Panc1 (cell line): ENCODE data around the gene ATP11B. TPM values are rescaled to one million over a fixed set of nuclear protein-coding genes. Genes with fewer than 3 reads are reported as not detected.

Source experiments
- ATAC-seq: fragments of 200-7000 bp; cut with Tn5 transposase; 2 replicates; pipeline ENCODE4 v1.9.1; 2020; ENCODE audit warnings: mild to moderate bottlenecking, moderate library complexity
- BruUV-seq: library from RNA; stranded (reverse); fragments of 400-500 nt; replicated peaks from 2 replicates; lab custom pipeline; 2021; lab: Mats Ljungman, UMichigan
- CTCF ChIA-PET: fragments of 300-600 bp; sonication (Branson Sonifier 250); formaldehyde crosslinking; loops from one replicate; lab custom pipeline; 2022; ENCODE audit warnings: antibody characterized with exemption; lab: Charles Lee
- POLR2A ChIA-PET: fragments of 300-600 bp; sonication (Branson Sonifier 250); formaldehyde crosslinking; loops from one replicate; lab custom pipeline; 2022; ENCODE audit warnings: antibody characterized with exemption; lab: Charles Lee
- DNase-seq: peaks from one replicate; pipeline ENCODE4 v3.0.0-alpha.2; 2010; ENCODE audit warnings: low read depth, low spot score
- H3K27ac ChIP-seq: 2 replicates; pipeline ENCODE4 v1.5.1; 2011; ENCODE audit warnings: mild to moderate bottlenecking, low read length, inconsistent platforms
- H3K27me3 ChIP-seq: fragments of 200-500 bp; sonication (Bioruptor generic); 2 replicates; pipeline ENCODE4 v1.6.0; 2014; ENCODE audit warnings: low read length, inconsistent platforms; ENCODE audit not compliant: control insufficient read depth, insufficient read depth
- H3K36me3 ChIP-seq: fragments of 200-500 bp; sonication (Bioruptor generic); 2 replicates; pipeline ENCODE4 v1.5.1; 2014; ENCODE audit warnings: inconsistent platforms, mild to moderate bottlenecking, low read length, moderate library complexity; ENCODE audit not compliant: control insufficient read depth, insufficient read depth
- H3K4me1 ChIP-seq: 2 replicates; pipeline ENCODE4 v1.5.1; 2011; ENCODE audit warnings: inconsistent platforms, mild to moderate bottlenecking, low read length, moderate library complexity; ENCODE audit not compliant: control insufficient read depth, insufficient read depth
- H3K4me3 ChIP-seq, 2 experiments: 2 replicates each; pipeline ENCODE4 v1.5.1; 2011 to 2012; ENCODE audit warnings: low read depth in 2 of 2, low read length in 2 of 2, mild to moderate bottlenecking in 2 of 2, inconsistent platforms in 1 of 2, moderate library complexity in 1 of 2
- H3K9me3 ChIP-seq: fragments of 200-500 bp; sonication (Bioruptor generic); 2 replicates; pipeline ENCODE4 v1.5.1; 2014; ENCODE audit warnings: low read depth, mild to moderate bottlenecking, inconsistent platforms, low read length, moderate library complexity; ENCODE audit not compliant: control insufficient read depth, insufficient read depth
- CTCF ChIP-seq: fragments of 450-650 bp; IDR thresholded peaks from 2 replicates; pipeline ENCODE4 v1.5.1; 2017; ENCODE audit warnings: mild to moderate bottlenecking
- POLR2AphosphoS5 ChIP-seq: IDR thresholded peaks from 2 replicates; pipeline ENCODE4 v1.6.1; 2012; ENCODE audit warnings: mild to moderate bottlenecking, low read depth, low read length, moderate library complexity
- TCF7L2 ChIP-seq: IDR thresholded peaks from 2 replicates; pipeline ENCODE4 v1.6.1; 2011; ENCODE audit warnings: mild to moderate bottlenecking, low read depth, low read length, inconsistent platforms
- in situ Hi-C: cut with HindIII; loops from 2 replicates; pipeline ENCODE4 v1.10.0; 2016; ENCODE audit warnings: low sequenced_read_pairs, low pct_unique_long_range_greater_than_20kb
- intact Hi-C: fragments of 100-400 bp; cut with micrococcal nuclease; formaldehyde crosslinking; loops from one replicate; pipeline ENCODE4 v1.10.0; 2022; ENCODE audit not compliant: unreplicated experiment
- total RNA-seq: library from RNA; stranded (reverse); gene quantifications from one replicate; pipeline ENCODE4 v1.2.1, GENCODE V29; 2021; ENCODE audit not compliant: unreplicated experiment
- TF ChIP-seq, protein P1 (sequence below), 2 experiments: IDR thresholded peaks; 2 replicates each; pipeline ENCODE4 v1.6.1; 2011 to 2012; ENCODE audit warnings: low read depth in 2 of 2, control low read depth in 1 of 2, low read length in 1 of 2, mild to moderate bottlenecking in 1 of 2, moderate library complexity in 1 of 2; ENCODE audit not compliant: insufficient read depth in 1 of 2

The ATP11B gene
- total RNA-seq, 1 experiment from 2014 or later = 108 TPM

GRCh38 chr3:182909318-182910040 lies 116.2 kb downstream of the ATP11B start:
- DNase-seq (no peak), ATAC-seq (0 out of 2 replicates have a peak, but pooled peaks have one; percentile 34)
- ChIA-PET CTCF (interaction anchor here (0.5 to 0.7 kb wide), 3 partner anchors 13 to 536 kb away, joined by 3 to 5 read pairs (median 5); no protein-coding TSS in a partner anchor), POLR2A (interaction anchor here (0.6 kb wide), 1 partner anchor 403 kb away, joined by 4 read pairs; no protein-coding TSS in a partner anchor)
- Histone ChIP-seq H3K4me3 (no peak overlapping the region), H3K9me3 (no peaks in the 10 kb centered on the region), H3K27me3 (no peaks in the 10 kb centered on the region), H3K36me3 (peaks cover 5% of the 10 kb centered on the region), H3K27ac (no peak overlapping the region), H3K4me1 (no peaks in the 10 kb centered on the region)
- intact Hi-C loops (loop anchor here (10.0 kb wide), 1 partner anchor 195 kb away; no protein-coding TSS in a partner anchor), in situ Hi-C loops (no loop called here)
- no TSS peak for BruUV-seq
- TF ChIP-seq, protein P1, sequence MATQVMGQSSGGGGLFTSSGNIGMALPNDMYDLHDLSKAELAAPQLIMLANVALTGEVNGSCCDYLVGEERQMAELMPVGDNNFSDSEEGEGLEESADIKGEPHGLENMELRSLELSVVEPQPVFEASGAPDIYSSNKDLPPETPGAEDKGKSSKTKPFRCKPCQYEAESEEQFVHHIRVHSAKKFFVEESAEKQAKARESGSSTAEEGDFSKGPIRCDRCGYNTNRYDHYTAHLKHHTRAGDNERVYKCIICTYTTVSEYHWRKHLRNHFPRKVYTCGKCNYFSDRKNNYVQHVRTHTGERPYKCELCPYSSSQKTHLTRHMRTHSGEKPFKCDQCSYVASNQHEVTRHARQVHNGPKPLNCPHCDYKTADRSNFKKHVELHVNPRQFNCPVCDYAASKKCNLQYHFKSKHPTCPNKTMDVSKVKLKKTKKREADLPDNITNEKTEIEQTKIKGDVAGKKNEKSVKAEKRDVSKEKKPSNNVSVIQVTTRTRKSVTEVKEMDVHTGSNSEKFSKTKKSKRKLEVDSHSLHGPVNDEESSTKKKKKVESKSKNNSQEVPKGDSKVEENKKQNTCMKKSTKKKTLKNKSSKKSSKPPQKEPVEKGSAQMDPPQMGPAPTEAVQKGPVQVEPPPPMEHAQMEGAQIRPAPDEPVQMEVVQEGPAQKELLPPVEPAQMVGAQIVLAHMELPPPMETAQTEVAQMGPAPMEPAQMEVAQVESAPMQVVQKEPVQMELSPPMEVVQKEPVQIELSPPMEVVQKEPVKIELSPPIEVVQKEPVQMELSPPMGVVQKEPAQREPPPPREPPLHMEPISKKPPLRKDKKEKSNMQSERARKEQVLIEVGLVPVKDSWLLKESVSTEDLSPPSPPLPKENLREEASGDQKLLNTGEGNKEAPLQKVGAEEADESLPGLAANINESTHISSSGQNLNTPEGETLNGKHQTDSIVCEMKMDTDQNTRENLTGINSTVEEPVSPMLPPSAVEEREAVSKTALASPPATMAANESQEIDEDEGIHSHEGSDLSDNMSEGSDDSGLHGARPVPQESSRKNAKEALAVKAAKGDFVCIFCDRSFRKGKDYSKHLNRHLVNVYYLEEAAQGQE (IDR thresholded peaks at IDR 0.05; ENCODE audit: insufficient read depth in 1 of 2, low read depth in 2 of 2, low read length in 1 of 2) = no peak
- peak; percentile 73 for TF ChIP-seq CTCF

- Histone ChIP-seq H3K4me3 (no peak overlapping the region), H3K4me1 (no peaks in the 10 kb centered on the region), H3K27ac (no peak overlapping the region), H3K27me3 (no peaks in the 10 kb centered on the region), H3K36me3 (peaks cover 3% of the 10 kb centered on the region; the same call in 1 of the 2 replicates), H3K9me3 (no peaks in the 10 kb centered on the region)
- no peak for ATAC-seq
- intact Hi-C loops = no loop called here
- ChIA-PET POLR2A (no interaction called here), CTCF (interaction anchor here (1.1 kb wide), 1 partner anchor 9 kb away, joined by 7 read pairs; no protein-coding TSS in a partner anchor)
- BruUV-seq = no TSS peak
- TF ChIP-seq POLR2AphosphoS5 (no peak), TCF7L2 (no peak), CTCF (no peak)
- TF ChIP-seq, protein P1 (IDR thresholded peaks at IDR 0.05; ENCODE audit: insufficient read depth in 1 of 2, low read depth in 2 of 2, low read length in 1 of 2) = no peak
- DNase-seq = no peak
- in situ Hi-C loops = no loop called here
Measured at GRCh38 chr3:182910936-182911781, 117.9 kb downstream of the ATP11B start.
